Calu3 (cell line): ENCODE measurements around the gene LYPD5. TPM values are rescaled to one million over a fixed set of nuclear protein-coding genes. Genes with fewer than 3 reads are reported as not detected.

Source experiments
- BruUV-seq: library from RNA; stranded (reverse); fragments of 400-500 nt; replicated peaks from 2 replicates; lab custom pipeline; 2021; lab: Mats Ljungman, UMichigan
- CTCF ChIA-PET: fragments of 300-600 bp; sonication (Branson Sonifier 250); formaldehyde crosslinking; loops from one replicate; lab custom pipeline; 2022; ENCODE audit warnings: antibody characterized with exemption; lab: Charles Lee
- DNase-seq: peaks from one replicate; pipeline ENCODE4 v3.0.0; 2022
- H3K27ac Mint-ChIP-seq: one replicate; pipeline ENCODE4 v1.8.0; 2022; ENCODE audit warnings: mixed read lengths; ENCODE audit not compliant: unreplicated experiment
- H3K27me3 Mint-ChIP-seq: one replicate; pipeline ENCODE4 v1.8.0; 2022; ENCODE audit warnings: mixed read lengths; ENCODE audit not compliant: unreplicated experiment
- H3K36me3 Mint-ChIP-seq: one replicate; pipeline ENCODE4 v1.8.0; 2022; ENCODE audit warnings: mild to moderate bottlenecking, moderate library complexity, mixed read lengths; ENCODE audit not compliant: insufficient read depth, unreplicated experiment
- H3K4me1 Mint-ChIP-seq: one replicate; pipeline ENCODE4 v1.8.0; 2022; ENCODE audit warnings: mild to moderate bottlenecking, low read depth, mixed read lengths; ENCODE audit not compliant: unreplicated experiment
- H3K4me3 Mint-ChIP-seq: one replicate; pipeline ENCODE4 v1.8.0; 2022; ENCODE audit warnings: mild to moderate bottlenecking, low read depth, moderate library complexity, mixed read lengths; ENCODE audit not compliant: unreplicated experiment
- H3K9me3 Mint-ChIP-seq: one replicate; pipeline ENCODE4 v1.8.0; 2022; ENCODE audit warnings: low read depth, mixed read lengths; ENCODE audit not compliant: unreplicated experiment
- intact Hi-C: fragments of 100-400 bp; cut with micrococcal nuclease; formaldehyde crosslinking; loops from one replicate; pipeline ENCODE4 v1.10.0; 2022; ENCODE audit not compliant: unreplicated experiment
- total RNA-seq: library from RNA; stranded (reverse); gene quantifications from 2 replicates; pipeline ENCODE4 v1.2.3, GENCODE V29; 2022
- TF ChIP-seq, protein P1 (sequence below): fragments of 200-600 bp; IDR thresholded peaks from one replicate; pipeline ENCODE4 v1.8.0; 2022; ENCODE audit warnings: antibody characterized with exemption; ENCODE audit not compliant: unreplicated experiment

Gene LYPD5
- total RNA-seq, 1 experiment from 2014 or later: 5.0 TPM

DNA sequence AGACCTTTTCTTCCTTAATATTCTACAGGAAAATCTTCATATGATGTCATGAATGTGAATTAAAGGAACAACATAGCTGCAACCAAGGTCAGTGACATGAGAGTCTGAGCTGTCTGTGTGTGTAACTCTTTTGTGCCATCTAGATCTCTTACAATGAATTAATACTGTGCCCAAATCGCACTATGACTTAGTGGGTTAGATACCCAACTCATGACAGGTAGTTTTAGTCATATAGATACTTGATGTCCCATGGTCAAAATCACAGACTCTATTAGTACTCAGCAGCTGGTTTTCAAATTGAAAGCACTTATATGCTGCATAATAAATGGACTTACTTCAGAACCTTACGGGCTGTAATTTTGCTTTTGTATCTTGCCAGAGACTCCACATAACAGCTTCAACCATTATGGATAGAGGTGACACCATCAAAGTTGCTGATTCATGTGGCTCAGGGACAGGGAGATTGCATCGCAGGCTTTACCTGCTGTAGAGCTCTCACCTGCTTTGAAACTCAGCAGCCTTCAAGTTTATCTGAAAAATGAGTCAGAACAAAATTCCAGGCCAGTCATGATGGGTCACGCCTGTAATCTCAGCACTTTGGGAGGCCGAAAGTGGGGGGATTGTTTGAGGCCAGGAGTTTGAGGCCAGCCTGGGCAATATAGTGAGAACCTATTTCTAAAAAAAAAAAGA is 12.6 kb upstream of the LYPD5 start:
- Mint-ChIP-seq H3K9me3 (peaks cover 16% of the 10 kb centered on the region), H3K36me3 (peaks cover 1% of the 10 kb centered on the region), H3K4me1 (peaks cover 1% of the 10 kb centered on the region), H3K4me3 (no peak overlapping the region), H3K27me3 (no peaks in the 10 kb centered on the region), H3K27ac (no peak overlapping the region)
- TF ChIP-seq, protein P1, sequence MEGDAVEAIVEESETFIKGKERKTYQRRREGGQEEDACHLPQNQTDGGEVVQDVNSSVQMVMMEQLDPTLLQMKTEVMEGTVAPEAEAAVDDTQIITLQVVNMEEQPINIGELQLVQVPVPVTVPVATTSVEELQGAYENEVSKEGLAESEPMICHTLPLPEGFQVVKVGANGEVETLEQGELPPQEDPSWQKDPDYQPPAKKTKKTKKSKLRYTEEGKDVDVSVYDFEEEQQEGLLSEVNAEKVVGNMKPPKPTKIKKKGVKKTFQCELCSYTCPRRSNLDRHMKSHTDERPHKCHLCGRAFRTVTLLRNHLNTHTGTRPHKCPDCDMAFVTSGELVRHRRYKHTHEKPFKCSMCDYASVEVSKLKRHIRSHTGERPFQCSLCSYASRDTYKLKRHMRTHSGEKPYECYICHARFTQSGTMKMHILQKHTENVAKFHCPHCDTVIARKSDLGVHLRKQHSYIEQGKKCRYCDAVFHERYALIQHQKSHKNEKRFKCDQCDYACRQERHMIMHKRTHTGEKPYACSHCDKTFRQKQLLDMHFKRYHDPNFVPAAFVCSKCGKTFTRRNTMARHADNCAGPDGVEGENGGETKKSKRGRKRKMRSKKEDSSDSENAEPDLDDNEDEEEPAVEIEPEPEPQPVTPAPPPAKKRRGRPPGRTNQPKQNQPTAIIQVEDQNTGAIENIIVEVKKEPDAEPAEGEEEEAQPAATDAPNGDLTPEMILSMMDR: no peak
- BruUV-seq: no TSS peak
- intact Hi-C loops: no loop called here
- DNase-seq: no peak
- CTCF ChIA-PET: interaction anchor here (0.6 kb wide), 2 partner anchors 14 to 834 kb away, joined by 3 to 7 read pairs; no protein-coding TSS in a partner anchor

DNA sequence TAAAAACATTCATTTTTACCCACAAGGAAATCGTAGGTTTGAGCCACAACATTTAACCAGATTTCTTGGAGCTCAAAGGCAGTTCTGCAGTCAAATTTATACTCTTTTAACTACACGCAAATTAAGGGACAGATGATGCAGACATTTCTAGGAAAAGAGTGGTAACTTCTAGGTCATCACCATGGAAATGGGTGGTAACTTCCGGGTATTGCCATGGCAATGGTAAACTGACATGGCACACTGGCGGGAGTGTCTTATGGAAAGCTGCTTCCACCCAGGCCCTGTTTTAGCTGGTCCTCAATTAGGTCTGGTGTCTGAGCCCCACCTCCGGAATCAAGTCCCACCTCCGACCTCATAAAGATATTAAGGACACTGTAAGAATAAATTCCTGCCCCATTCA is 10.4 kb upstream of the LYPD5 start:
- Mint-ChIP-seq H3K27me3 (no peaks in the 10 kb centered on the region), H3K36me3 (no peaks in the 10 kb centered on the region), H3K4me3 (no peak overlapping the region), H3K27ac (no peak overlapping the region), H3K4me1 (no peaks in the 10 kb centered on the region), H3K9me3 (peaks cover 8% of the 10 kb centered on the region)
- intact Hi-C loops: no loop called here
- TF ChIP-seq, protein P1: no peak
- DNase-seq: no peak
- BruUV-seq: no TSS peak
- CTCF ChIA-PET: no interaction called here

DNA sequence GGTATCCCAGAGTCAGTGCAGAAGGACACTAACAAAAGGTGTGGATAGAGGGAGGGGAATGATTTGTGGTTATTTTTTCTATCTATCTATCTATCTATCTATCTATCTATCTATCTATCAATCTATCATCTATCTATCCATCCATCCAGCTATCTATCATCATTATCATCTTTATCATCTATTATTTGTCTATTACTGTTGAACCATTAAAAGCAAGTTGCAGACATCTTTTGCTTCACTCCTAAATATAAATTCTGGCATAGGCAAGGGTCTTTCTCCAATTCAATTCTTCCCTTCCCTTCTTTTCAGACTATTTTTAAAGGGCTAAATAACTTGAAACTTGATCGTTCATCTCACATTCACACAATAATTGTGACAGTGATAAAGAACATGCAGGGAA is 10.0 kb upstream of the LYPD5 start:
- CTCF ChIA-PET: no interaction called here
- H3K27me3 Mint-ChIP-seq: no peaks in the 10 kb centered on the region
- intact Hi-C loops: no loop called here
- no peak overlapping the region for H3K27ac Mint-ChIP-seq
- no peak overlapping the region for H3K4me3 Mint-ChIP-seq
- no peaks in the 10 kb centered on the region for H3K4me1 Mint-ChIP-seq
- peaks cover 8% of the 10 kb centered on the region for H3K9me3 Mint-ChIP-seq
- BruUV-seq: no TSS peak
- TF ChIP-seq, protein P1: no peak
- H3K36me3 Mint-ChIP-seq: no peaks in the 10 kb centered on the region
- no peak for DNase-seq

DNA sequence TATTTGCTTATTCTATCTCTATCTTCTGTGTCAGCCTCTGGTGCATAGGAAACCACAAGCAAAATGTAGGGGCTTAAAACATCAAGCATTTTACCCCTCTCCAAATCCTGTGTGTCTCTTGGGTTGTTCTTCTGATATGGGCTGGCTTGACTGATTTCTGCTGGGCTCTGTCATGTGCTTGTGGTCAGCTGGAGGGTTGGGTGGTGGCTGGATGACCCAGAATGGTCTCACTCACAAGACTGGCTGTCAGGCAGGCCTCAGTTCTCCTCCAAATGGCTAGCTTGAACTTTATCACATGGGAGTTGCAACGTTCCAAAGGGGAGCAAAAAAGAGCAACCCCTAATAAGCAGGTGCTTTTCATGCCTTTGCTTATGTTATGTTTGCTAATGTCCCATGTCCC is 9.6 kb upstream of the LYPD5 start:
- Mint-ChIP-seq H3K4me1 (no peaks in the 10 kb centered on the region), H3K36me3 (no peaks in the 10 kb centered on the region), H3K27ac (no peak overlapping the region), H3K27me3 (no peaks in the 10 kb centered on the region), H3K9me3 (peaks cover 7% of the 10 kb centered on the region), H3K4me3 (no peak overlapping the region)
- CTCF ChIA-PET: no interaction called here
- no TSS peak for BruUV-seq
- TF ChIP-seq, protein P1: no peak
- no peak for DNase-seq
- intact Hi-C loops: loop anchor here (2.0 kb wide), 1 partner anchor 27 kb away; no protein-coding TSS in a partner anchor
